ENCODE results near the gene MAGEA12. TPM values are rescaled to one million over a fixed set of nuclear protein-coding genes. Genes with fewer than 3 reads are reported as not detected.
"Not testable (repeated sequence)": the region's sequence is repeated elsewhere in the genome, so short reads cannot be mapped to it uniquely, and the experiment has no call there.

MAGEA12 gene, protein sequence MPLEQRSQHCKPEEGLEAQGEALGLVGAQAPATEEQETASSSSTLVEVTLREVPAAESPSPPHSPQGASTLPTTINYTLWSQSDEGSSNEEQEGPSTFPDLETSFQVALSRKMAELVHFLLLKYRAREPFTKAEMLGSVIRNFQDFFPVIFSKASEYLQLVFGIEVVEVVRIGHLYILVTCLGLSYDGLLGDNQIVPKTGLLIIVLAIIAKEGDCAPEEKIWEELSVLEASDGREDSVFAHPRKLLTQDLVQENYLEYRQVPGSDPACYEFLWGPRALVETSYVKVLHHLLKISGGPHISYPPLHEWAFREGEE
- total RNA-seq (not detected), polyA plus RNA-seq (not detected)

GRCh38 chrX:152733261-152733975 lies at the start of gene MAGEA12, which contains the start of gene CSAG1:
Gene MAGEA12 (plus strand): TSS chrX:152733757. CDS start chrX:152736162, 2,405 bp downstream.
Gene CSAG1 (minus strand): TSS chrX:152733721. CDS start chrX:152732460, 1,261 bp downstream.
- H3K9me3 ChIP-seq (ENCODE audit: control insufficient read depth in 1 of 2, low read length in 2 of 2) = no peaks in the 10 kb centered on the region

DNA sequence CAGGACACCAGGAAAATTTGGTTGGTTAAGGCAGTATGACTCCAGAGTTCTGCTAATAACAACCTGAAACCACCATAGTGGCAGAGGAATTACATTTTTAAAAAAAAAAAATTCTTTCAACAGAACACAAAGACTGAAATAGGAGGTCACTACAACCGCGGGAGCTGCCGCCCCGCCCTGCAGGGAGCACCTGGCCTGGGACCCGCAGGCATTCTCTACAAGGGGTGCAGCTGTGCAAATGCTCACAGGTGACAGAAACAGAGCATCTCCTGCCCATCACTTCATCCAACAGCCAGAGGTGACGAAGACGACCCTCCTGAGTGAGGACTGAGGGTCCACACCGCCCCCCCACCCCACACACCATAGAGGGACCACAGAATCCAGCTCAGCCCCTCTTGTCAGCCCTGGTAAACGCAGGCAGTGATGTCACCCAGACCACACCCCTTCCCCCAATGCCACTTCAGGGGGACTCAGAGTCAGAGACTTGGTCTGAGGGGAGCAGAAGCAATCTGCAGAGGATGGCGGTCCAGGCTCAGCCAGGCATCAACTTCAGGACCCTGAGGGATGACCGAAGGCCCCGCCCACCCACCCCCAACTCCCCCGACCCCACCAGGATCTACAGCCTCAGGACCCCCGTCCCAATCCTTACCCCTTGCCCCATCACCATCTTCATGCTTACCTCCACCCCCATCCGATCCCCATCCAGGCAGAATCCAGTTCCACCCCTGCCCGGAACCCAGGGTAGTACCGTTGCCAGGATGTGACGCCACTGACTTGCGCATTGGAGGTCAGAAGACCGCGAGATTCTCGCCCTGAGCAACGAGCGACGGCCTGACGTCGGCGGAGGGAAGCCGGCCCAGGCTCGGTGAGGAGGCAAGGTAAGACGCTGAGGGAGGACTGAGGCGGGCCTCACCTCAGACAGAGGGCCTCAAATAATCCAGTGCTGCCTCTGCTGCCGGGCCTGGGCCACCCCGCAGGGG lies 35.3 kb upstream of the MAGEA12 start, which contains the start of gene MAGEA3:
MAGEA3 (plus strand) TSS at position 843 of the 980 bp plus-strand sequence. CDS start 2,039 bp downstream, outside the sequence.
- H3K27ac Mint-ChIP-seq; H3K4me1 Mint-ChIP-seq; H3K4me3 Mint-ChIP-seq; H3K9me3 ChIP-seq (ENCODE audit: control insufficient read depth in 1 of 2, low read length in 2 of 2); H3K36me3 ChIP-seq (ENCODE audit: insufficient read depth, low read length); DNase-seq; H3K27ac ChIP-seq (ENCODE audit: low read depth, low read length); H3K36me3 Mint-ChIP-seq; intact Hi-C loops (cut with micrococcal nuclease); H3K27me3 Mint-ChIP-seq; H3K4me1 ChIP-seq (ENCODE audit: insufficient read depth, low read length); CTCF ChIA-PET (ENCODE audit: partially characterized antibody); H3K27me3 ChIP-seq (ENCODE audit: insufficient read depth, low read length); H3K9me3 Mint-ChIP-seq; POLR2A ChIA-PET (ENCODE audit: partially characterized antibody); H3K4me3 ChIP-seq (ENCODE audit: low read length in 2 of 2): not testable (repeated sequence)

More at GRCh38 chrX:152733261-152733975, at the start of gene MAGEA12, which contains the start of gene CSAG1:
- no peak within 1 kb of the TSS for H3K27ac ChIP-seq (ENCODE audit: low read depth, low read length)
- Mint-ChIP-seq H3K27ac (no peak within 1 kb of the TSS), H3K4me3 (no peak within 1 kb of the TSS), H3K36me3 (no peaks in the 10 kb centered on the region), H3K27me3 (peaks cover 0 to 1% of the 10 kb centered on the region in 2 donors), H3K9me3 (peaks cover 0 to 2% (median 0%) of the 10 kb centered on the region in 8 donors), H3K4me1 (no peaks in the 10 kb centered on the region)
- ChIA-PET POLR2A (ENCODE audit: partially characterized antibody) (no interaction called here), CTCF (ENCODE audit: partially characterized antibody) (no interaction called here)
- H3K4me3 ChIP-seq (ENCODE audit: low read length in 2 of 2) = no peak within 1 kb of the TSS
- DNase-seq = no peak
- H3K4me1 ChIP-seq (ENCODE audit: insufficient read depth, low read length) = no peaks in the 10 kb centered on the region
- no peaks in the 10 kb centered on the region for H3K36me3 ChIP-seq (ENCODE audit: insufficient read depth, low read length)
- H3K27me3 ChIP-seq (ENCODE audit: insufficient read depth, low read length) = no peaks in the 10 kb centered on the region
- intact Hi-C loops (cut with micrococcal nuclease) = no loop called here

- POLR2A ChIA-PET (ENCODE audit: partially characterized antibody); H3K36me3 ChIP-seq (ENCODE audit: insufficient read depth, low read length); H3K27me3 ChIP-seq (ENCODE audit: insufficient read depth, low read length); H3K27ac ChIP-seq (ENCODE audit: low read depth, low read length); H3K27me3 Mint-ChIP-seq; H3K9me3 Mint-ChIP-seq; H3K27ac Mint-ChIP-seq; H3K4me3 ChIP-seq (ENCODE audit: low read length in 2 of 2); H3K4me3 Mint-ChIP-seq; H3K4me1 ChIP-seq (ENCODE audit: insufficient read depth, low read length); H3K36me3 Mint-ChIP-seq; DNase-seq; H3K9me3 ChIP-seq (ENCODE audit: control insufficient read depth in 1 of 2, low read length in 2 of 2); CTCF ChIA-PET (ENCODE audit: partially characterized antibody); intact Hi-C loops (cut with micrococcal nuclease); H3K4me1 Mint-ChIP-seq: not testable (repeated sequence)
Measured at GRCh38 chrX:152700390-152700789, 33.2 kb upstream of the MAGEA12 start.

DNA sequence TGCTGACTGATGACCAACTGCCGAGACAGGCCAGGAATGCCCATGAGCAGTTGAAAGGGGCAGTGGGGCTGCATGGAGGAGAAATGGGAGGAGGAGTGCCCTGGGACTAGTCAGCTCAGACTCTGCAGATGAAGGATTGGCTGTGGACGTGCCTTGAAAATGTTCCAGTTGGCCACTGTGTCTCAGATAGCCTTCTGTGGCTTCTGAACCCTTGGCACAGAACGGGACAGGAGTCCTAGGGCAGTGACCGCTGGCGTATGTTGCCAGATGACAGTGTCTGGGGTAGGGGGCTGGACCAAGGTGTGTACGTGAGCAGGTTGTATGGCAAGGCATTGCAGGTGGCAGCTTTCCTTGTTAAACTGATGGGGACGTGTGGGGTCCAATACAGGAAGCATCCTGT lies 27.1 kb upstream of the MAGEA12 start:
- POLR2A ChIA-PET (ENCODE audit: partially characterized antibody); H3K36me3 Mint-ChIP-seq; H3K27ac Mint-ChIP-seq: not testable (repeated sequence)

DNA sequence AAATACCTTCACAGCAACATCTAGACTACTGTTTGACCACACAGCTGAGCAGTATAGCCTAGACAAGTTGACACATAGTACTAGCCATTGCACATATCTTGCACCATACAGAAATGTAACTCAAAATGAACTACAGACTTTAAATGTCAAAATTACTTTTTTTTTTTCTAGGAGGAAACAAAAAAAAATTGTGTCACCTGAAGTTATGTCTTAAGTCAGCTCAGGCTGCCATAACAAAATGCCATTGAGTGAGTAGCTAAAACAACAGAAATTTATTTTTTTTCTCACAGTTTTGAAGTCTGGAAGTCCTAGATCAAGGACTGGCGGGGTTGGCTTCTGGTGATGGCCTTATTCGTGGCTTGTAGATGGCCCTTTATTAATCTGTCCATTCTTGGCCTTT lies 24.4 kb upstream of the MAGEA12 start, which contains the start of gene CSAG2:
CSAG2 (minus strand) TSS at position 101 of the 400 bp plus-strand sequence. CDS start 161 bp downstream, outside the sequence.
- H3K4me1 Mint-ChIP-seq; H3K36me3 ChIP-seq (ENCODE audit: insufficient read depth, low read length); intact Hi-C loops (cut with micrococcal nuclease); CTCF ChIA-PET (ENCODE audit: partially characterized antibody); H3K4me3 Mint-ChIP-seq; H3K9me3 Mint-ChIP-seq; DNase-seq; H3K27ac ChIP-seq (ENCODE audit: low read depth, low read length); H3K9me3 ChIP-seq (ENCODE audit: control insufficient read depth in 1 of 2, low read length in 2 of 2); POLR2A ChIA-PET (ENCODE audit: partially characterized antibody); H3K4me3 ChIP-seq (ENCODE audit: low read length in 2 of 2); H3K36me3 Mint-ChIP-seq; H3K4me1 ChIP-seq (ENCODE audit: insufficient read depth, low read length); H3K27ac Mint-ChIP-seq; H3K27me3 ChIP-seq (ENCODE audit: insufficient read depth, low read length); H3K27me3 Mint-ChIP-seq: not testable (repeated sequence)

More for the DNA sequence above, 27.1 kb upstream of the MAGEA12 start:
- H3K4me3 ChIP-seq (ENCODE audit: low read length in 2 of 2); H3K9me3 ChIP-seq (ENCODE audit: control insufficient read depth in 1 of 2, low read length in 2 of 2); H3K9me3 Mint-ChIP-seq; DNase-seq; CTCF ChIA-PET (ENCODE audit: partially characterized antibody); H3K4me1 ChIP-seq (ENCODE audit: insufficient read depth, low read length); H3K27me3 ChIP-seq (ENCODE audit: insufficient read depth, low read length); H3K27ac ChIP-seq (ENCODE audit: low read depth, low read length); intact Hi-C loops (cut with micrococcal nuclease); H3K4me1 Mint-ChIP-seq; H3K4me3 Mint-ChIP-seq; H3K27me3 Mint-ChIP-seq; H3K36me3 ChIP-seq (ENCODE audit: insufficient read depth, low read length): not testable (repeated sequence)

DNA sequence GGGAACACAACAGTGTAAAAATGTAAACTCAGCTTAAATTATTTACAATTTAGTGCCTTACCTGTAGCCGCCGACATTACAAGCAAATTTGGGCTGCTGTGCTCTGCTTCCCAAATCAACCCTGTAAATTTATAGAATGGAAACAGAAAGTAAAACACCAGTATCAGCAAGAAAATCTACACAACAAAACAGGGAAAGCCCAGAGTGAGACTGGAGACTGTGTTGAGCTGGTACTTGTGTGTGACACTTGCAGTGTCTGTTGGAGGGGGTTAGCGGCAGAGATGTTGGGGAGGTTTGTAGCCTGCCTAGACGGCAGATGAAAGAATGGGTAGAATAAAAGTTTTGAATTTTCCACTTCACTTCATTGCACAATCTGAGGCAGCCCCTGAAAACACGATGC lies 20.4 kb upstream of the MAGEA12 start:
- H3K27ac Mint-ChIP-seq; H3K4me3 Mint-ChIP-seq; H3K27me3 ChIP-seq (ENCODE audit: insufficient read depth, low read length); H3K4me3 ChIP-seq (ENCODE audit: low read length in 2 of 2); H3K9me3 Mint-ChIP-seq; H3K27ac ChIP-seq (ENCODE audit: low read depth, low read length); H3K4me1 ChIP-seq (ENCODE audit: insufficient read depth, low read length); H3K4me1 Mint-ChIP-seq; H3K9me3 ChIP-seq (ENCODE audit: control insufficient read depth in 1 of 2, low read length in 2 of 2); CTCF ChIA-PET (ENCODE audit: partially characterized antibody); POLR2A ChIA-PET (ENCODE audit: partially characterized antibody); intact Hi-C loops (cut with micrococcal nuclease); H3K36me3 ChIP-seq (ENCODE audit: insufficient read depth, low read length); H3K36me3 Mint-ChIP-seq; H3K27me3 Mint-ChIP-seq; DNase-seq: not testable (repeated sequence)
